ENCODE data around the gene C11orf16. TPM values are rescaled to one million over a fixed set of nuclear protein-coding genes. Genes with fewer than 3 reads are reported as not detected.
"Not testable (repeated sequence)": the region's sequence is repeated elsewhere in the genome, so short reads cannot be mapped to it uniquely, and the experiment has no call there.

Gene C11orf16
- total RNA-seq, 1 experiment from 2014 or later, result not detected

DNA sequence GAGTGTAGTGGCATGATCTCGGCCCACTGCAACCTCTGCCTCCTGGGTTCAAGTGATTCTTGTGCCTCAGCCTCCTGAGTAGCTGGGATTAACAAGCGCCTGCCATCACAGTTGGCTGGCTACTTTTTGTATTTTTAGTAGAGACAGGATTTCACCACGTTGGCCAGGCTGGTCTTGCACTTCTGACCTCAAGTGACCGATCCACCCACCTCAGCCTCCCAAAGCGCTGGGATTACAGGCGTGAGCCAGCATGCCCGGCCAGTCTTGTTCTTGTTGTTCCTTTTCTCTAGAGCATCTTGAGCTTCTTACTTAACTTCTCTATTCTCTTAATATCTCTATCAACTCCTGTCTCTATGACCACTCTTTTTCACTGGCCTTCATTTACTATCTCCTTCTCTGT, 51.2 kb downstream of the C11orf16 start:
- H3K4me1 ChIP-seq (ENCODE audit: control insufficient read depth in 1 of 2, insufficient read depth in 2 of 2, low read length in 2 of 2); H2AFZ ChIP-seq (ENCODE audit: low read depth, low read length, poor library complexity, severe bottlenecking); H3K9me3 ChIP-seq (ENCODE audit: control insufficient read depth in 1 of 2, insufficient read depth in 1 of 2, low read depth in 1 of 2, low read length in 2 of 2); H3K27me3 ChIP-seq (ENCODE audit: insufficient read depth, low read length); H3K36me3 ChIP-seq (ENCODE audit: control insufficient read depth in 1 of 2, insufficient read depth in 2 of 2, low read length in 2 of 2); DNase-seq (ENCODE audit: low read depth, low spot score); intact Hi-C loops (cut with micrococcal nuclease); CTCF ChIA-PET; POLR2A ChIA-PET; H3K79me2 ChIP-seq (ENCODE audit: insufficient read depth, low read length); H4K20me1 ChIP-seq (ENCODE audit: insufficient read depth); RAD21 ChIA-PET (ENCODE audit: low non-redundant PET in 1 of 2, low total read pairs in 2 of 2, uncharacterized antibody in 2 of 2, unreplicated experiment in 2 of 2); ATAC-seq; H3K9me2 ChIP-seq (ENCODE audit: insufficient read depth); H3K4me3 ChIP-seq (replicated peaks in 1 of 2; ENCODE audit: low read depth in 1 of 2, low read length in 2 of 2); H3K4me2 ChIP-seq (ENCODE audit: low read length); H3K9ac ChIP-seq (ENCODE audit: low read length); BruUV-seq (replicated peaks); H3K27ac ChIP-seq (ENCODE audit: low read depth, low read length): not testable (repeated sequence)

DNA sequence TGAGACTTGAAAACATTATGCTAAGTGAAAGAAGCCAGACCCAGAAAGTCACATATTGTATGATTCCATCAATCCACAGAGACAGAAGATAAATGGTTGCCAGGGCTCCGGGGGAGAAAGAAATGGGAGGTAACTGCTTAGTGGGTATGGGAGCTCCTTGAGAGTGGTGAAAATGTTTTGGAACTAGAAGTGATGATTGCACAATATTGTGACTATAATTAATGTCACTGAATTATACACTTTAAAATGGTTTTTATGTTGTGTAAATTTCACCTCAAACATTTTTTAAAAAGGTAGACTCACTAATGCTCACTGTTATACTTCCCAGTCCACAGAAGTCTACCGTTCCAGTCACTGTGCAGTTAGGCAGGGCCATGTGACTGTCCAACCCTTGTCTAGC, 54.0 kb downstream of the C11orf16 start:
- intact Hi-C loops (cut with micrococcal nuclease), result no loop called here
- no peaks in the 10 kb centered on the region for H3K9me2 ChIP-seq (ENCODE audit: insufficient read depth)
- RAD21 ChIA-PET (ENCODE audit: low non-redundant PET in 1 of 2, low total read pairs in 2 of 2, uncharacterized antibody in 2 of 2, unreplicated experiment in 2 of 2), result no interaction called here
- no peak overlapping the region for H3K4me2 ChIP-seq (ENCODE audit: low read length)
- H3K36me3 ChIP-seq (ENCODE audit: control insufficient read depth in 1 of 2, insufficient read depth in 2 of 2, low read length in 2 of 2), result no peaks in the 10 kb centered on the region
- no peak for ATAC-seq
- H3K27ac ChIP-seq (ENCODE audit: low read depth, low read length), result no peak overlapping the region
- no peak overlapping the region for H3K9ac ChIP-seq (ENCODE audit: low read length)
- no peaks in the 10 kb centered on the region for H3K27me3 ChIP-seq (ENCODE audit: insufficient read depth, low read length)
- H2AFZ ChIP-seq (ENCODE audit: low read depth, low read length, poor library complexity, severe bottlenecking), result no peak overlapping the region
- no peaks in the 10 kb centered on the region for H4K20me1 ChIP-seq (ENCODE audit: insufficient read depth)
- POLR2A ChIA-PET, result no interaction called here
- CTCF ChIA-PET, result no interaction called here
- DNase-seq (ENCODE audit: low read depth, low spot score), result no peak
- TF ChIP-seq YY1 (IDR thresholded peaks at IDR 0.05; ENCODE audit: extremely low read depth, insufficient replicate concordance, low read depth, low read length) (no peak), JUND (IDR thresholded peaks at IDR 0.05) (no peak), EZH2 (IDR thresholded peaks at IDR 0.05) (no peak), POLR2A (IDR thresholded peaks at IDR 0.05; ENCODE audit: borderline replicate concordance, extremely low read depth, insufficient read depth, insufficient read length) (no peak), ZFX (IDR thresholded peaks at IDR 0.05) (no peak), POLR2AphosphoS5 (IDR thresholded peaks at IDR 0.05; ENCODE audit: low read depth, low read length) (no peak), EZH2phosphoT487 (IDR thresholded peaks at IDR 0.05; ENCODE audit: borderline replicate concordance) (no peak), ELF1 (IDR thresholded peaks at IDR 0.05; ENCODE audit: borderline replicate concordance, low read depth) (no peak)
- TF ChIP-seq, protein P1, sequence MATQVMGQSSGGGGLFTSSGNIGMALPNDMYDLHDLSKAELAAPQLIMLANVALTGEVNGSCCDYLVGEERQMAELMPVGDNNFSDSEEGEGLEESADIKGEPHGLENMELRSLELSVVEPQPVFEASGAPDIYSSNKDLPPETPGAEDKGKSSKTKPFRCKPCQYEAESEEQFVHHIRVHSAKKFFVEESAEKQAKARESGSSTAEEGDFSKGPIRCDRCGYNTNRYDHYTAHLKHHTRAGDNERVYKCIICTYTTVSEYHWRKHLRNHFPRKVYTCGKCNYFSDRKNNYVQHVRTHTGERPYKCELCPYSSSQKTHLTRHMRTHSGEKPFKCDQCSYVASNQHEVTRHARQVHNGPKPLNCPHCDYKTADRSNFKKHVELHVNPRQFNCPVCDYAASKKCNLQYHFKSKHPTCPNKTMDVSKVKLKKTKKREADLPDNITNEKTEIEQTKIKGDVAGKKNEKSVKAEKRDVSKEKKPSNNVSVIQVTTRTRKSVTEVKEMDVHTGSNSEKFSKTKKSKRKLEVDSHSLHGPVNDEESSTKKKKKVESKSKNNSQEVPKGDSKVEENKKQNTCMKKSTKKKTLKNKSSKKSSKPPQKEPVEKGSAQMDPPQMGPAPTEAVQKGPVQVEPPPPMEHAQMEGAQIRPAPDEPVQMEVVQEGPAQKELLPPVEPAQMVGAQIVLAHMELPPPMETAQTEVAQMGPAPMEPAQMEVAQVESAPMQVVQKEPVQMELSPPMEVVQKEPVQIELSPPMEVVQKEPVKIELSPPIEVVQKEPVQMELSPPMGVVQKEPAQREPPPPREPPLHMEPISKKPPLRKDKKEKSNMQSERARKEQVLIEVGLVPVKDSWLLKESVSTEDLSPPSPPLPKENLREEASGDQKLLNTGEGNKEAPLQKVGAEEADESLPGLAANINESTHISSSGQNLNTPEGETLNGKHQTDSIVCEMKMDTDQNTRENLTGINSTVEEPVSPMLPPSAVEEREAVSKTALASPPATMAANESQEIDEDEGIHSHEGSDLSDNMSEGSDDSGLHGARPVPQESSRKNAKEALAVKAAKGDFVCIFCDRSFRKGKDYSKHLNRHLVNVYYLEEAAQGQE (IDR thresholded peaks at IDR 0.05; ENCODE audit: low read depth), result no peak
- no peaks in the 10 kb centered on the region for H3K9me3 ChIP-seq (ENCODE audit: control insufficient read depth in 1 of 2, insufficient read depth in 1 of 2, low read depth in 1 of 2, low read length in 2 of 2)
- BruUV-seq (replicated peaks), result no TSS peak
- H3K79me2 ChIP-seq (ENCODE audit: insufficient read depth, low read length), result no peaks in the 10 kb centered on the region
- H3K4me1 ChIP-seq (ENCODE audit: control insufficient read depth in 1 of 2, insufficient read depth in 2 of 2, low read length in 2 of 2), result no peaks in the 10 kb centered on the region
- H3K4me3 ChIP-seq (replicated peaks in 1 of 2; ENCODE audit: low read depth in 1 of 2, low read length in 2 of 2), result no peak overlapping the region
